ENCODE measurements around the gene PCTP.

The PCTP gene

GRCh38 chr17:55806745-55807495 is 56.1 kb downstream of the PCTP start:
- no peak for DNase-seq (ENCODE audit: low read depth)

- DNase-seq (ENCODE audit: low read depth) = no peak
These were observed 60.7 kb downstream of the PCTP start for GRCh38 chr17:55811536-55811935.

- DNase-seq (ENCODE audit: low read depth) = no peak
These were observed 61.5 kb downstream of the PCTP start for GRCh38 chr17:55812323-55812722.

- DNase-seq (ENCODE audit: low read depth) = no peak
These were observed 63.1 kb downstream of the PCTP start for GRCh38 chr17:55813944-55814343.

- no peak for DNase-seq (ENCODE audit: low read depth)
These were observed 63.5 kb downstream of the PCTP start for GRCh38 chr17:55814377-55814776.

GRCh38 chr17:55816532-55817396 is 65.9 kb downstream of the PCTP start:
- no peak for DNase-seq (ENCODE audit: low read depth)

GRCh38 chr17:55817397-55817709 is 66.5 kb downstream of the PCTP start:
- DNase-seq (ENCODE audit: low read depth) = no peak

GRCh38 chr17:55818026-55818425 is 67.2 kb downstream of the PCTP start:
- DNase-seq (ENCODE audit: low read depth) = no peak

GRCh38 chr17:55818451-55819375 is 67.9 kb downstream of the PCTP start:
- DNase-seq (ENCODE audit: low read depth) = no peak

- no peak for DNase-seq (ENCODE audit: low read depth)
These were observed 69.8 kb downstream of the PCTP start for GRCh38 chr17:55820675-55821074.

- DNase-seq (ENCODE audit: low read depth) = no peak
These were observed 71.2 kb downstream of the PCTP start for GRCh38 chr17:55822028-55822427.

- no peak for DNase-seq (ENCODE audit: low read depth)
These were observed 74.4 kb downstream of the PCTP start for GRCh38 chr17:55825213-55825612.

Measured in GM04503 (cell line).